Muscle layer of colon (tissue), 2 donors: ENCODE measurements around the gene BNIP5.

Experiments
- H3K27ac ChIP-seq: one replicate; pipeline ENCODE4 v1.7.0; 2013; ENCODE audit warnings: low read depth, mild to moderate bottlenecking, low read length, moderate library complexity
- H3K27me3 ChIP-seq, 2 donors: one replicate each; pipeline ENCODE4 v1.7.0; 2013; ENCODE audit warnings: low read length in 2 of 2, mild to moderate bottlenecking in 2 of 2; ENCODE audit not compliant: insufficient read depth in 2 of 2, control insufficient read depth in 1 of 2
- H3K36me3 ChIP-seq: one replicate; pipeline ENCODE4 v1.7.0; 2013; ENCODE audit warnings: mild to moderate bottlenecking, low read length; ENCODE audit not compliant: insufficient read depth
- H3K4me1 ChIP-seq: one replicate; pipeline ENCODE4 v1.7.0; 2013; ENCODE audit warnings: mild to moderate bottlenecking, low read length; ENCODE audit not compliant: insufficient read depth
- H3K4me3 ChIP-seq, 2 donors: one replicate each; pipeline ENCODE4 v1.7.0; 2013; ENCODE audit warnings: low read length in 2 of 2, low read depth in 1 of 2, mild to moderate bottlenecking in 1 of 2, moderate library complexity in 1 of 2
- H3K9ac ChIP-seq: one replicate; pipeline ENCODE4 v1.7.0; 2013; ENCODE audit warnings: low read length
- H3K9me3 ChIP-seq: one replicate; pipeline ENCODE4 v1.7.0; 2013; ENCODE audit warnings: mild to moderate bottlenecking, low read length
- donor health status: abdominal sarcoma.
- donor health status: Adenocarcinoma of cecum.

The BNIP5 gene

GRCh38 chr6:36268478-36269275, 68.0 kb downstream of the BNIP5 start:
- Histone ChIP-seq H3K9ac (no peak overlapping the region), H3K4me1 (no peaks in the 10 kb centered on the region), H3K4me3 (no peak overlapping the region), H3K27ac (no peak overlapping the region), H3K36me3 (no peaks in the 10 kb centered on the region), H3K9me3 (peaks cover 8% of the 10 kb centered on the region), H3K27me3 (peaks cover 0 to 9% of the 10 kb centered on the region in 2 donors)

- Histone ChIP-seq H3K27ac (no peak overlapping the region), H3K9me3 (peaks cover 8% of the 10 kb centered on the region), H3K36me3 (no peaks in the 10 kb centered on the region), H3K4me1 (no peaks in the 10 kb centered on the region), H3K4me3 (no peak overlapping the region), H3K9ac (no peak overlapping the region), H3K27me3 (peaks cover 0 to 9% of the 10 kb centered on the region in 2 donors)
Measured at GRCh38 chr6:36267731-36268477, 68.8 kb downstream of the BNIP5 start.

- Histone ChIP-seq H3K9me3 (peaks cover 8% of the 10 kb centered on the region), H3K27ac (no peak overlapping the region), H3K9ac (no peak overlapping the region), H3K4me1 (no peaks in the 10 kb centered on the region), H3K36me3 (no peaks in the 10 kb centered on the region), H3K4me3 (no peak overlapping the region), H3K27me3 (peaks cover 0 to 9% of the 10 kb centered on the region in 2 donors)
Measured at GRCh38 chr6:36266913-36267644, 69.6 kb downstream of the BNIP5 start.
